Measurements from ENCODE around the gene ZNF646.

ZNF646 gene

GRCh38 chr16:31067342-31067741, 6.9 kb upstream of the ZNF646 start:
- TF ChIP-seq CTCF (IDR thresholded peaks at IDR 0.05; ENCODE audit: low read depth, low read length) (no peak), EZH2phosphoT487 (IDR thresholded peaks at IDR 0.05; ENCODE audit: low read depth) (no peak)
- Histone ChIP-seq H3K4me1 (ENCODE audit: low read length) (peaks cover 9% of the 10 kb centered on the region), H3K9me3 (ENCODE audit: insufficient read depth, low read length) (no peaks in the 10 kb centered on the region), H3K4me2 (ENCODE audit: low read length) (no peak overlapping the region), H3K79me2 (ENCODE audit: low read length) (peaks cover 47% of the 10 kb centered on the region), H3K4me3 (ENCODE audit: low read length) (no peak overlapping the region), H4K20me1 (ENCODE audit: insufficient read depth, low read length) (0 out of 2 replicates have a peak, but pooled peaks cover 2% of the 10 kb centered on the region), H3K27ac (ENCODE audit: low read length) (no peak overlapping the region), H3K36me3 (replicated peaks; ENCODE audit: low read depth, low read length) (peaks cover 5% of the 10 kb centered on the region), H3K9ac (ENCODE audit: low read length) (no peak overlapping the region), H3K27me3 (ENCODE audit: low read depth, low read length) (no peaks in the 10 kb centered on the region), H2AFZ (ENCODE audit: low read depth, low read length) (no peak overlapping the region)

DNA sequence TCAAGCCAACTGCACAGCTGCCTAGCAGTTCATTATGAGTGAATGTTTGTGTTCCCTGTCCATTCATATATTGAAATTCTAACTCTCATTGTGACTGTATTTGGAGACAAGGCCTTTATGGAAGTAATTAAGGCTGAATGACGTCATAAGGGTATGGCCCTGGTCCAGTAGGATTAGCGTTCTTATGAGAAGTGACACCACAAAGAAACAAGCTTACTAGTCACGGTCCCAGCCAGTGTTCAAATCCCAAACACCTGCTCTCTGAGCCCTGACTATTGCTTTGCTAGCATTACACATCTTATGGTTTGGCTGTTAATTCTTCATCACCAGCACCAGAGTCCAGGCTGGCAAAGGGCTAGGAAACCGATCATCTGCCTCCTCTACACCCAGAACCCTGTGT, 2.4 kb upstream of the ZNF646 start:
- Histone ChIP-seq H3K27ac (ENCODE audit: low read length) (peak overlapping the region; percentile 83), H3K79me2 (ENCODE audit: low read length) (peaks cover 75% of the 10 kb centered on the region)

GRCh38 chr16:31072540-31073141, 1.6 kb upstream of the ZNF646 start:
- Histone ChIP-seq H3K9me3 (ENCODE audit: insufficient read depth, low read length) (no peaks in the 10 kb centered on the region), H3K27me3 (ENCODE audit: low read depth, low read length) (no peaks in the 10 kb centered on the region), H3K4me1 (ENCODE audit: low read length) (peaks cover 16% of the 10 kb centered on the region), H3K4me3 (ENCODE audit: low read length) (peak overlapping the region; percentile 99), H3K4me2 (ENCODE audit: low read length) (peak overlapping the region; percentile 98), H2AFZ (ENCODE audit: low read depth, low read length) (peak overlapping the region; percentile 81), H3K27ac (ENCODE audit: low read length) (peak overlapping the region; percentile 83), H3K9ac (ENCODE audit: low read length) (peak overlapping the region; percentile 96), H3K36me3 (replicated peaks; ENCODE audit: low read depth, low read length) (peaks cover 5% of the 10 kb centered on the region), H4K20me1 (ENCODE audit: insufficient read depth, low read length) (0 out of 2 replicates have a peak, but pooled peaks cover 2% of the 10 kb centered on the region), H3K79me2 (ENCODE audit: low read length) (peaks cover 74% of the 10 kb centered on the region)
- TF ChIP-seq CTCF (IDR thresholded peaks at IDR 0.05; ENCODE audit: low read depth, low read length) = no peak
- TF ChIP-seq EZH2phosphoT487 (IDR thresholded peaks at IDR 0.05; ENCODE audit: low read depth) = no peak

More for the DNA sequence above, 2.4 kb upstream of the ZNF646 start:
- no peak overlapping the region for H2AFZ ChIP-seq (ENCODE audit: low read depth, low read length)
- 0 out of 2 replicates have a peak, but pooled peaks cover 2% of the 10 kb centered on the region for H4K20me1 ChIP-seq (ENCODE audit: insufficient read depth, low read length)
- H3K9me3 ChIP-seq (ENCODE audit: insufficient read depth, low read length) = no peaks in the 10 kb centered on the region
- H3K4me1 ChIP-seq (ENCODE audit: low read length) = peaks cover 16% of the 10 kb centered on the region
- no peaks in the 10 kb centered on the region for H3K36me3 ChIP-seq (replicated peaks; ENCODE audit: low read depth, low read length)
- H3K4me3 ChIP-seq (ENCODE audit: low read length) = peak overlapping the region; percentile 99
- peak overlapping the region; percentile 96 for H3K9ac ChIP-seq (ENCODE audit: low read length)
- H3K4me2 ChIP-seq (ENCODE audit: low read length) = peak overlapping the region; percentile 98
- TF ChIP-seq CTCF (IDR thresholded peaks at IDR 0.05; ENCODE audit: low read depth, low read length) (no peak), EZH2phosphoT487 (IDR thresholded peaks at IDR 0.05; ENCODE audit: low read depth) (no peak)
- no peaks in the 10 kb centered on the region for H3K27me3 ChIP-seq (ENCODE audit: low read depth, low read length)

DNA sequence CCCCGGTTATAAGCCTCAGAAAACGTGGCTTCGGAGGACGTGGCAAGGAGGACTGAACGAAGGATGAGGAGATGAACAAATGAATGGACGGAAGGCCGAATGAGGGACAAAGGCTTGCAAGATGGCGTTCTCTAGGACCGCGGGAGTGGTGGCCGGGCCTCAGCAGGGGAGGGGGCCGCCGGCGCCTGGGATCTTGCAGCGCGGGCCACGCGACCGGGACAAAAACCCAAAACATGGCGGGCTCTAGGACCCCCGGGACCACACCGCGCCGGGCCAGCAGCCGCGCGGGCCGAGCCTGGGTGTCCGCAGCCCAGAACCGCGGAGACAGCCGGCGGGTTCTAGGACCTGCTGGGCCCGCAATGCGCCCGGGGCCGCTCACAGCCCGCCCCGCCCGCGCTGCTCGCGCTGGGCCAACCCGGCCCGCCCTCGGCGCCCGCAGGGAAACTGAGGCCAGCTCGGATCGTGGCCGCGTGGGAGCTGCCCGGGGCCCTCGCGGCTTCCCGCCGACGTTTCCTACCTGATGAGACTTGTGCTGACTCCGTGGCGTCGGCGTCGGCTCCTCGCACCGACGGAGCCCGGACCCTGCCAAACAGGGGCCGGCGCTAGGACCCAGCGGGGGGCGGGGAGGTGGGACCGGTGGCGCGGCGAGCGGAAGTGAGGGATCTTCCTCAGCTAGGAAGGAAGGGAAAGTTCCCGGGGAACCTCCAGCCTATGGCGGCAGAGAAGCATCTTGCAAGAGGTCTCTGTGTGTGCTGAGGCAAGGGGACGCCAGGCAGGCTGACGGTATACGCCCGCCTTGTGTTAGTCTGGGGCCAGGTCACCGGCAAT, 866 bp upstream of the ZNF646 start:
- peaks cover 12% of the 10 kb centered on the region for H3K36me3 ChIP-seq (replicated peaks; ENCODE audit: low read depth, low read length)
- H3K4me2 ChIP-seq (ENCODE audit: low read length) = peak overlapping the region; percentile 98
- H3K4me1 ChIP-seq (ENCODE audit: low read length) = peaks cover 16% of the 10 kb centered on the region
- H3K27ac ChIP-seq (ENCODE audit: low read length) = peak overlapping the region; percentile 83
- H3K27me3 ChIP-seq (ENCODE audit: low read depth, low read length) = no peaks in the 10 kb centered on the region
- no peaks in the 10 kb centered on the region for H4K20me1 ChIP-seq (ENCODE audit: insufficient read depth, low read length)
- H3K9me3 ChIP-seq (ENCODE audit: insufficient read depth, low read length) = no peaks in the 10 kb centered on the region
- TF ChIP-seq EZH2phosphoT487 (IDR thresholded peaks at IDR 0.05; ENCODE audit: low read depth) (no peak), CTCF (IDR thresholded peaks at IDR 0.05; ENCODE audit: low read depth, low read length) (no peak)
- H3K79me2 ChIP-seq (ENCODE audit: low read length) = peaks cover 71% of the 10 kb centered on the region
- peak overlapping the region; percentile 99 for H3K4me3 ChIP-seq (ENCODE audit: low read length)
- peak overlapping the region; percentile 96 for H3K9ac ChIP-seq (ENCODE audit: low read length)
- peak overlapping the region; percentile 82 for H2AFZ ChIP-seq (ENCODE audit: low read depth, low read length)

Data from OCI-LY3 (cell line).